CD14-positive monocyte (primary cell): Measurements from ENCODE around the gene HBG2. TPM values are rescaled to one million over a fixed set of nuclear protein-coding genes. Genes with fewer than 3 reads are reported as not detected.

Experiments
- DNase-seq, 3 donors: peaks; one replicate each; pipeline ENCODE4 v3.0.0-alpha.2; 2011 to 2022
- H2AFZ ChIP-seq: 2 replicates; pipeline ENCODE4 v1.6.0; 2012; ENCODE audit warnings: mild to moderate bottlenecking, low read depth, low read length, inconsistent platforms; ENCODE audit not compliant: insufficient read depth, poor library complexity, severe bottlenecking
- H3K27ac ChIP-seq, 2 donors: 1 replicate in 1 of 2; 2 replicates in 1 of 2; pipeline ENCODE4 v1.5.1; 2012 to 2013; ENCODE audit warnings: low read length in 2 of 2, control low read depth in 1 of 2, inconsistent platforms in 1 of 2, low read depth in 1 of 2, mild to moderate bottlenecking in 1 of 2
- H3K27me3 ChIP-seq, 2 donors: one replicate each; pipeline versions ENCODE4 v1.6.0 to v1.6.1; 2011 to 2013; ENCODE audit warnings: low read length in 2 of 2; ENCODE audit not compliant: control insufficient read depth in 2 of 2, insufficient read depth in 2 of 2
- H3K36me3 ChIP-seq, 2 donors: replicated peaks in 1 of 2; 1 replicate in 1 of 2; 2 replicates in 1 of 2; pipeline versions ENCODE4 v1.5.1 to v1.6.1; 2012 to 2013; ENCODE audit warnings: low read length in 2 of 2, control low read depth in 1 of 2, inconsistent platforms in 1 of 2, mild to moderate bottlenecking in 1 of 2; ENCODE audit not compliant: insufficient read depth in 2 of 2, control insufficient read depth in 1 of 2
- H3K4me1 ChIP-seq, 2 donors: 1 replicate in 1 of 2; 2 replicates in 1 of 2; pipeline versions ENCODE4 v1.5.1 to v1.6.1; 2012 to 2013; ENCODE audit warnings: low read length in 2 of 2, control low read depth in 1 of 2, inconsistent platforms in 1 of 2, mild to moderate bottlenecking in 1 of 2, moderate library complexity in 1 of 2; ENCODE audit not compliant: insufficient read depth in 2 of 2, control insufficient read depth in 1 of 2
- H3K4me2 ChIP-seq: replicated peaks from 2 replicates; pipeline ENCODE3; 2012; ENCODE audit warnings: low read length, moderate library complexity, mild to moderate bottlenecking; ENCODE audit not compliant: poor library complexity, severe bottlenecking; ENCODE audit errors: extremely low read depth
- H3K4me3 ChIP-seq, 3 experiments: fragments of 200-600 bp in 1 of 3; sonication (generic) in 1 of 3; replicated peaks in 1 of 3; 1 replicate in 2 of 3; 2 replicates in 1 of 3; pipeline ENCODE4 v1.5.1; 2011 to 2013; ENCODE audit warnings: low read length in 3 of 3, mild to moderate bottlenecking in 3 of 3, control low read depth in 2 of 3, low read depth in 2 of 3, inconsistent platforms in 1 of 3, moderate library complexity in 1 of 3
- H3K79me2 ChIP-seq: 2 replicates; pipeline ENCODE4 v1.6.0; 2012; ENCODE audit warnings: mild to moderate bottlenecking, control low read depth, inconsistent platforms, low read length, moderate library complexity; ENCODE audit not compliant: insufficient read depth
- H3K9ac ChIP-seq: 2 replicates; pipeline ENCODE4 v1.6.0; 2017; ENCODE audit warnings: low read length, mild to moderate bottlenecking; ENCODE audit not compliant: insufficient read depth, poor library complexity, severe bottlenecking
- H3K9me3 ChIP-seq, 2 donors: replicated peaks in 1 of 2; 1 replicate in 1 of 2; 2 replicates in 1 of 2; pipeline versions ENCODE4 v1.5.1 to v1.6.1; 2012 to 2013; ENCODE audit warnings: low read length in 2 of 2, control low read depth in 1 of 2; ENCODE audit not compliant: control insufficient read depth in 1 of 2, insufficient read depth in 1 of 2
- H4K20me1 ChIP-seq: 2 replicates; pipeline ENCODE4 v1.6.0; 2012; ENCODE audit warnings: mild to moderate bottlenecking, low read length, control low read depth, moderate library complexity; ENCODE audit not compliant: insufficient read depth
- H3K27ac Mint-ChIP-seq, 7 donors: one replicate each; pipeline ENCODE4 v1.8.0; 2020; ENCODE audit warnings: mild to moderate bottlenecking in 7 of 7, mixed read lengths in 7 of 7, moderate library complexity in 6 of 7, inconsistent platforms in 2 of 7
- H3K27me3 Mint-ChIP-seq, 3 donors: one replicate each; pipeline ENCODE4 v1.8.0; 2021 to 2022; ENCODE audit warnings: low read depth in 3 of 3, mild to moderate bottlenecking in 3 of 3, mixed read lengths in 3 of 3, moderate library complexity in 3 of 3, inconsistent platforms in 1 of 3
- H3K36me3 Mint-ChIP-seq, 2 donors: one replicate each; pipeline ENCODE4 v1.8.0; 2020; ENCODE audit warnings: mixed read lengths in 2 of 2, inconsistent platforms in 1 of 2, mild to moderate bottlenecking in 1 of 2
- H3K4me1 Mint-ChIP-seq: one replicate; pipeline ENCODE4 v1.8.0; 2020; ENCODE audit warnings: mild to moderate bottlenecking, mixed read lengths
- H3K4me3 Mint-ChIP-seq, 2 donors: one replicate each; pipeline ENCODE4 v1.8.0; 2020; ENCODE audit warnings: mild to moderate bottlenecking in 2 of 2, mixed read lengths in 2 of 2, moderate library complexity in 1 of 2
- H3K9me3 Mint-ChIP-seq, 7 donors: one replicate each; pipeline ENCODE4 v1.8.0; 2020 to 2022; ENCODE audit warnings: mixed read lengths in 7 of 7, mild to moderate bottlenecking in 6 of 7, moderate library complexity in 6 of 7, inconsistent platforms in 2 of 7
- WGBS: methylation state at CpG from one replicate; pipeline ENCODE4 v1.1.5; 2013; ENCODE audit warnings: missing lambda C conversion rate; ENCODE audit not compliant: insufficient coverage; 5-methylcytosine and 5-hydroxymethylcytosine counted together
- intact Hi-C, 2 donors: fragments of 100-400 bp; cut with micrococcal nuclease; formaldehyde crosslinking; loops; one replicate each; pipeline versions ENCODE4 v1.15.0 to v1.15.1; 2023
- polyA plus RNA-seq, 3 donors: library from polyadenylated mRNA; depleted of rRNA in 1 of 3; unstranded in 2 of 3; stranded (reverse) in 1 of 3; fragments of 300-500 nt in 2 of 3; fragments of >200 nt in 1 of 3; fragmentation: Illumina TruSeq in 2 of 3; gene quantifications; 1 replicate in 2 of 3; 2 replicates in 1 of 3; pipeline ENCODE4 v1.2.3, GENCODE V29; 2012 to 2021
- TF ChIP-seq, protein P1 (sequence below): fragments of 200-600 bp; IDR thresholded peaks from one replicate; pipeline ENCODE4 v1.8.0; 2022; ENCODE audit warnings: antibody characterized with exemption, mild to moderate bottlenecking

HBG2 gene
- polyA plus RNA-seq, 3 donors = 5.1 TPM; not detected in 2

DNA sequence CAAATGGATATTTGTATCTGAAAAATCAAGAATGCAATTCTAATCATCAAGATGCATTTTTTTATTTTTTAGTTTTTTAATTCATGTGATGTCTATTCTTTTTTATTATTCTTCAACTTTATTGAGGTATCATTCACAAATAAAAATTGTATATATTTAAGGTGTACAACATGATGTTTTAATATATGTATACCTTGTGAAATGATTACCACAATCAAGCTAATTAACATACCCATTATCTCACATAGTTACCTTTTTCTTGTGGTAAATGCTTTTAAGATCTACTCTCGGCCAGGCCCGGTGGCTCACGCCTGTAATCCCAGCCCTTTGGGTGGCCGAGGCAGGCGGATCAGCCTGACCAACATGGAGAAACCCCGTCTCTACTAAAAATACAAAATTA, 31.4 kb downstream of the HBG2 start:
- H3K36me3 ChIP-seq = no peaks in the 10 kb centered on the region
- no peak overlapping the region for H3K4me3 ChIP-seq
- Mint-ChIP-seq H3K4me1 (no peaks in the 10 kb centered on the region), H3K4me3 (no peak overlapping the region), H3K27ac (no peak overlapping the region), H3K27me3 (peaks cover 0 to 2% (median 0%) of the 10 kb centered on the region in 3 donors), H3K9me3 (peaks cover 3 to 14% (median 7%) of the 10 kb centered on the region in 7 donors), H3K36me3 (no peaks in the 10 kb centered on the region)
- no peak overlapping the region for H2AFZ ChIP-seq
- no peaks in the 10 kb centered on the region for H3K9me3 ChIP-seq
- H3K27me3 ChIP-seq = no peaks in the 10 kb centered on the region
- no peak for DNase-seq
- H3K27ac ChIP-seq = no peak overlapping the region
- 100% methylated on average over 6 of the region's 6 CpGs for WGBS
- H4K20me1 ChIP-seq = no peaks in the 10 kb centered on the region
- TF ChIP-seq, protein P1, sequence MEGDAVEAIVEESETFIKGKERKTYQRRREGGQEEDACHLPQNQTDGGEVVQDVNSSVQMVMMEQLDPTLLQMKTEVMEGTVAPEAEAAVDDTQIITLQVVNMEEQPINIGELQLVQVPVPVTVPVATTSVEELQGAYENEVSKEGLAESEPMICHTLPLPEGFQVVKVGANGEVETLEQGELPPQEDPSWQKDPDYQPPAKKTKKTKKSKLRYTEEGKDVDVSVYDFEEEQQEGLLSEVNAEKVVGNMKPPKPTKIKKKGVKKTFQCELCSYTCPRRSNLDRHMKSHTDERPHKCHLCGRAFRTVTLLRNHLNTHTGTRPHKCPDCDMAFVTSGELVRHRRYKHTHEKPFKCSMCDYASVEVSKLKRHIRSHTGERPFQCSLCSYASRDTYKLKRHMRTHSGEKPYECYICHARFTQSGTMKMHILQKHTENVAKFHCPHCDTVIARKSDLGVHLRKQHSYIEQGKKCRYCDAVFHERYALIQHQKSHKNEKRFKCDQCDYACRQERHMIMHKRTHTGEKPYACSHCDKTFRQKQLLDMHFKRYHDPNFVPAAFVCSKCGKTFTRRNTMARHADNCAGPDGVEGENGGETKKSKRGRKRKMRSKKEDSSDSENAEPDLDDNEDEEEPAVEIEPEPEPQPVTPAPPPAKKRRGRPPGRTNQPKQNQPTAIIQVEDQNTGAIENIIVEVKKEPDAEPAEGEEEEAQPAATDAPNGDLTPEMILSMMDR = no peak
- H3K4me2 ChIP-seq = no peak overlapping the region
- no peak overlapping the region for H3K9ac ChIP-seq
- no peaks in the 10 kb centered on the region for H3K4me1 ChIP-seq
- no peaks in the 10 kb centered on the region for H3K79me2 ChIP-seq
- intact Hi-C loops = no loop called here

- Histone ChIP-seq H3K79me2 (no peaks in the 10 kb centered on the region), H3K27ac (no peak overlapping the region), H3K9me3 (no peaks in the 10 kb centered on the region), H3K27me3 (no peaks in the 10 kb centered on the region), H2AFZ (no peak overlapping the region), H3K4me3 (no peak overlapping the region), H3K4me1 (no peaks in the 10 kb centered on the region), H3K9ac (no peak overlapping the region), H3K36me3 (no peaks in the 10 kb centered on the region), H3K4me2 (no peak overlapping the region), H4K20me1 (no peaks in the 10 kb centered on the region)
- no peak for DNase-seq
- Mint-ChIP-seq H3K27me3 (peaks cover 0 to 5% (median 0%) of the 10 kb centered on the region in 3 donors), H3K4me3 (no peak overlapping the region), H3K27ac (no peak overlapping the region), H3K36me3 (no peaks in the 10 kb centered on the region), H3K9me3 (peaks cover 0 to 3% (median 0%) of the 10 kb centered on the region in 7 donors), H3K4me1 (no peaks in the 10 kb centered on the region)
- intact Hi-C loops = loop anchor here in 1 of 2 donors (10.0 kb wide), 1 partner anchor 56 kb away; the partner anchor contains the start of gene OR52A1
- TF ChIP-seq, protein P1 = no peak
- WGBS = 70% methylated on average over 5 of the region's 7 CpGs
Observed at GRCh38 chr11:5210376-5210885, 44.1 kb downstream of the HBG2 start.
